ENCODE measurements around the gene IL36B. TPM values are rescaled to one million over a fixed set of nuclear protein-coding genes. Genes with fewer than 3 reads are reported as not detected.

The IL36B gene
- total and polyA plus RNA-seq, 5 donors from 2014 or later, result not detected

DNA sequence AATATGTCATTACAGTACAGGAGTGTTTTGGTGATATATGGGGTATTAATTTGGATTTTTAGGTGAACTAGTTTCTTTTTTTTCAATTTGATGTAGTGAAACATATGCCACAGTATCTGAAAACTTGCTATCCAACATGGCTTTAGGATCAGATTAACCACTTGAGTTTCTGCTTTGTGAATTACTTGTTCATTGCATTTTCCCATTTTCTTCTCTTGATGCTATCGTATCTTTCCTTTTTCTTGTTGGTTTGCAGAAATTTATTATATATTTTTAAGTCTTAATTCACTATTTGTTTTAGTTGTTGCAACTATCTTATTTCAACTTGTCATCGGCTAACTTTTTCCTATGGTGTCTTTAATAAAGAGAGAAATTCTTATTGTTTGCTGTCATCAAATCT is 38.6 kb downstream of the IL36B start:
- Mint-ChIP-seq H3K27ac (no peak overlapping the region), H3K36me3 (peaks cover 3% of the 10 kb centered on the region), H3K4me3 (no peak overlapping the region), H3K4me1 (peaks cover 0 to 11% (median 2%) of the 10 kb centered on the region in 4 donors), H3K27me3 (peaks cover 47% of the 10 kb centered on the region), H3K9me3 (peaks cover 0 to 8% (median 4%) of the 10 kb centered on the region in 7 donors)
- no peaks in the 10 kb centered on the region for H3K9me3 ChIP-seq (ENCODE audit: control insufficient read depth in 2 of 2, low read length in 2 of 2)
- H3K4me3 ChIP-seq (ENCODE audit: low read depth, low read length), result no peak overlapping the region
- no peak for ATAC-seq (ENCODE audit: low read depth in 2 of 2)
- H3K4me1 ChIP-seq (ENCODE audit: control insufficient read depth, insufficient read depth, low read length, poor library complexity, severe bottlenecking), result no peaks in the 10 kb centered on the region
- no peak for DNase-seq
- peaks cover 9% of the 10 kb centered on the region for H3K27me3 ChIP-seq (ENCODE audit: control insufficient read depth, insufficient read depth, low read length)
- no peaks in the 10 kb centered on the region for H3K36me3 ChIP-seq (ENCODE audit: control insufficient read depth, insufficient read depth, low read length)
- H3K27ac ChIP-seq (ENCODE audit: insufficient read depth, low read length, poor library complexity, severe bottlenecking), result no peak overlapping the region

- peaks cover 0 to 11% (median 3%) of the 10 kb centered on the region in 4 donors for H3K4me1 Mint-ChIP-seq
- no peak overlapping the region for H3K27ac ChIP-seq (ENCODE audit: insufficient read depth, low read length, poor library complexity, severe bottlenecking)
- H3K4me3 Mint-ChIP-seq, result no peak overlapping the region
- ATAC-seq (ENCODE audit: low read depth in 2 of 2) (no peak), DNase-seq (no peak)
- peaks cover 43% of the 10 kb centered on the region for H3K27me3 Mint-ChIP-seq
- no peaks in the 10 kb centered on the region for H3K4me1 ChIP-seq (ENCODE audit: control insufficient read depth, insufficient read depth, low read length, poor library complexity, severe bottlenecking)
- no peaks in the 10 kb centered on the region for H3K9me3 ChIP-seq (ENCODE audit: control insufficient read depth in 2 of 2, low read length in 2 of 2)
- H3K36me3 ChIP-seq (ENCODE audit: control insufficient read depth, insufficient read depth, low read length), result no peaks in the 10 kb centered on the region
- H3K27me3 ChIP-seq (ENCODE audit: control insufficient read depth, insufficient read depth, low read length), result peaks cover 4% of the 10 kb centered on the region
- no peak overlapping the region for H3K27ac Mint-ChIP-seq
- H3K4me3 ChIP-seq (ENCODE audit: low read depth, low read length), result no peak overlapping the region
- no peaks in the 10 kb centered on the region for H3K36me3 Mint-ChIP-seq
- peaks cover 0 to 4% (median under 1%) of the 10 kb centered on the region in 7 donors for H3K9me3 Mint-ChIP-seq
These were observed 39.4 kb downstream of the IL36B start for GRCh38 chr2:113013336-113013661.

GRCh38 chr2:113012436-113013335 is 40.0 kb downstream of the IL36B start:
- Histone ChIP-seq H3K9me3 (ENCODE audit: control insufficient read depth in 2 of 2, low read length in 2 of 2) (no peaks in the 10 kb centered on the region), H3K27me3 (ENCODE audit: control insufficient read depth, insufficient read depth, low read length) (peaks cover 4% of the 10 kb centered on the region), H3K4me3 (ENCODE audit: low read depth, low read length) (no peak overlapping the region), H3K4me1 (ENCODE audit: control insufficient read depth, insufficient read depth, low read length, poor library complexity, severe bottlenecking) (no peaks in the 10 kb centered on the region), H3K36me3 (ENCODE audit: control insufficient read depth, insufficient read depth, low read length) (no peaks in the 10 kb centered on the region), H3K27ac (ENCODE audit: insufficient read depth, low read length, poor library complexity, severe bottlenecking) (no peak overlapping the region)
- Mint-ChIP-seq H3K36me3 (no peaks in the 10 kb centered on the region), H3K27me3 (peaks cover 42% of the 10 kb centered on the region), H3K4me1 (peaks cover 0 to 11% (median 2%) of the 10 kb centered on the region in 4 donors), H3K27ac (no peak overlapping the region), H3K4me3 (no peak overlapping the region), H3K9me3 (peaks cover 0 to 2% (median 0%) of the 10 kb centered on the region in 7 donors)
- no peak for DNase-seq
- ATAC-seq (ENCODE audit: low read depth in 2 of 2), result no peak

GRCh38 chr2:113011108-113011507 is 41.6 kb downstream of the IL36B start:
- peaks cover 30% of the 10 kb centered on the region for H3K27me3 Mint-ChIP-seq
- H3K4me1 Mint-ChIP-seq, result peaks cover 0 to 7% (median under 1%) of the 10 kb centered on the region in 4 donors

GRCh38 chr2:113010088-113010487 is 42.6 kb downstream of the IL36B start:
- Histone ChIP-seq H3K9me3 (ENCODE audit: control insufficient read depth in 2 of 2, low read length in 2 of 2) (no peaks in the 10 kb centered on the region), H3K27ac (ENCODE audit: insufficient read depth, low read length, poor library complexity, severe bottlenecking) (no peak overlapping the region), H3K4me1 (ENCODE audit: control insufficient read depth, insufficient read depth, low read length, poor library complexity, severe bottlenecking) (no peaks in the 10 kb centered on the region), H3K4me3 (ENCODE audit: low read depth, low read length) (no peak overlapping the region), H3K27me3 (ENCODE audit: control insufficient read depth, insufficient read depth, low read length) (peaks cover 4% of the 10 kb centered on the region), H3K36me3 (ENCODE audit: control insufficient read depth, insufficient read depth, low read length) (no peaks in the 10 kb centered on the region)
- ATAC-seq (ENCODE audit: low read depth in 2 of 2) (no peak), DNase-seq (no peak)
- H3K36me3 Mint-ChIP-seq, result no peaks in the 10 kb centered on the region
- H3K9me3 Mint-ChIP-seq, result peaks cover 0 to 3% (median 0%) of the 10 kb centered on the region in 7 donors
- H3K4me1 Mint-ChIP-seq, result peaks cover 0 to 2% (median 0%) of the 10 kb centered on the region in 4 donors
- peaks cover 27% of the 10 kb centered on the region for H3K27me3 Mint-ChIP-seq
- no peak overlapping the region for H3K27ac Mint-ChIP-seq
- no peak overlapping the region for H3K4me3 Mint-ChIP-seq

More at GRCh38 chr2:113011108-113011507, 41.6 kb downstream of the IL36B start:
- Mint-ChIP-seq H3K9me3 (peaks cover 0 to 2% (median 0%) of the 10 kb centered on the region in 7 donors), H3K36me3 (no peaks in the 10 kb centered on the region), H3K27ac (no peak overlapping the region), H3K4me3 (no peak overlapping the region)
- Histone ChIP-seq H3K9me3 (ENCODE audit: control insufficient read depth in 2 of 2, low read length in 2 of 2) (no peaks in the 10 kb centered on the region), H3K4me1 (ENCODE audit: control insufficient read depth, insufficient read depth, low read length, poor library complexity, severe bottlenecking) (no peaks in the 10 kb centered on the region), H3K36me3 (ENCODE audit: control insufficient read depth, insufficient read depth, low read length) (no peaks in the 10 kb centered on the region), H3K27ac (ENCODE audit: insufficient read depth, low read length, poor library complexity, severe bottlenecking) (no peak overlapping the region), H3K4me3 (ENCODE audit: low read depth, low read length) (no peak overlapping the region), H3K27me3 (ENCODE audit: control insufficient read depth, insufficient read depth, low read length) (peaks cover 4% of the 10 kb centered on the region)
- DNase-seq (no peak), ATAC-seq (ENCODE audit: low read depth in 2 of 2) (no peak)

GRCh38 chr2:113009622-113010021 is 43.0 kb downstream of the IL36B start:
- Mint-ChIP-seq H3K36me3 (no peaks in the 10 kb centered on the region), H3K27me3 (peaks cover 23% of the 10 kb centered on the region), H3K27ac (no peak overlapping the region), H3K4me1 (peaks cover 0 to 2% (median 0%) of the 10 kb centered on the region in 4 donors), H3K9me3 (peaks cover 0 to 4% (median 0%) of the 10 kb centered on the region in 7 donors), H3K4me3 (no peak overlapping the region)
- no peak for ATAC-seq (ENCODE audit: low read depth in 2 of 2)
- no peak overlapping the region for H3K27ac ChIP-seq (ENCODE audit: insufficient read depth, low read length, poor library complexity, severe bottlenecking)
- no peaks in the 10 kb centered on the region for H3K4me1 ChIP-seq (ENCODE audit: control insufficient read depth, insufficient read depth, low read length, poor library complexity, severe bottlenecking)
- H3K36me3 ChIP-seq (ENCODE audit: control insufficient read depth, insufficient read depth, low read length), result no peaks in the 10 kb centered on the region
- H3K27me3 ChIP-seq (ENCODE audit: control insufficient read depth, insufficient read depth, low read length), result peaks cover 4% of the 10 kb centered on the region
- no peaks in the 10 kb centered on the region for H3K9me3 ChIP-seq (ENCODE audit: control insufficient read depth in 2 of 2, low read length in 2 of 2)
- no peak for DNase-seq
- no peak overlapping the region for H3K4me3 ChIP-seq (ENCODE audit: low read depth, low read length)

DNA sequence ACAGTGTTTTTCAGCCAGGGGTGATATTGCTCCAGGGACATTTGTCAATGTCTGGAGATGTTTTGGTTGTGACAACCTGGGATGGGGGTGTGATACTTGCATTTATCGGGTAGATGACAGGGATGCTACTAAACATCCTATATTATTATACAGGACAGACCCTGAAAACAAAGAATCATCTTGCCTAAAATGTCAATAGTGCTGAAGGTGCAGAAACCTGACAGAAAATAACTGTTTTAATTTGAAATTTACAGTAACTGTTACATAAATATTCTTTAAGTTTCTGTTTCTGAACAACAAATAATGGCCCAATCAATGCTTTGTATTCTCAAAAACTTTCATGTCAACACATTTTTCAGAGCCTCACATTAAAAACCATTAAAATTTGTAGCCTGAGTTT is 45.4 kb downstream of the IL36B start:
- Mint-ChIP-seq H3K27me3 (peaks cover 14% of the 10 kb centered on the region), H3K36me3 (no peaks in the 10 kb centered on the region), H3K27ac (no peak overlapping the region), H3K4me1 (peaks cover 0 to 2% (median 0%) of the 10 kb centered on the region in 4 donors), H3K9me3 (peaks cover 0 to 2% (median 0%) of the 10 kb centered on the region in 7 donors), H3K4me3 (no peak overlapping the region)
- no peaks in the 10 kb centered on the region for H3K27me3 ChIP-seq (ENCODE audit: control insufficient read depth, insufficient read depth, low read length)
- H3K27ac ChIP-seq (ENCODE audit: insufficient read depth, low read length, poor library complexity, severe bottlenecking), result no peak overlapping the region
- DNase-seq (no peak), ATAC-seq (ENCODE audit: low read depth in 2 of 2) (no peak)
- H3K4me3 ChIP-seq (ENCODE audit: low read depth, low read length), result no peak overlapping the region
- no peaks in the 10 kb centered on the region for H3K9me3 ChIP-seq (ENCODE audit: control insufficient read depth in 2 of 2, low read length in 2 of 2)
- H3K4me1 ChIP-seq (ENCODE audit: control insufficient read depth, insufficient read depth, low read length, poor library complexity, severe bottlenecking), result no peaks in the 10 kb centered on the region
- no peaks in the 10 kb centered on the region for H3K36me3 ChIP-seq (ENCODE audit: control insufficient read depth, insufficient read depth, low read length)

Data from CD4-positive, CD25-positive, alpha-beta regulatory T cell (primary cell).